HG03521 (cell line): Measurements from ENCODE around the gene RABIF.
"Not testable (repeated sequence)": the region's sequence is repeated elsewhere in the genome, so short reads cannot be mapped to it uniquely, and the experiment has no call there.

Experiments used
- ATAC-seq: cut with Tn5 transposase; IDR thresholded peaks from one replicate; pipeline ENCODE4 v1.9.1; 2021; ENCODE audit warnings: mild to moderate bottlenecking, moderate library complexity; ENCODE audit not compliant: unreplicated experiment

Gene RABIF

DNA sequence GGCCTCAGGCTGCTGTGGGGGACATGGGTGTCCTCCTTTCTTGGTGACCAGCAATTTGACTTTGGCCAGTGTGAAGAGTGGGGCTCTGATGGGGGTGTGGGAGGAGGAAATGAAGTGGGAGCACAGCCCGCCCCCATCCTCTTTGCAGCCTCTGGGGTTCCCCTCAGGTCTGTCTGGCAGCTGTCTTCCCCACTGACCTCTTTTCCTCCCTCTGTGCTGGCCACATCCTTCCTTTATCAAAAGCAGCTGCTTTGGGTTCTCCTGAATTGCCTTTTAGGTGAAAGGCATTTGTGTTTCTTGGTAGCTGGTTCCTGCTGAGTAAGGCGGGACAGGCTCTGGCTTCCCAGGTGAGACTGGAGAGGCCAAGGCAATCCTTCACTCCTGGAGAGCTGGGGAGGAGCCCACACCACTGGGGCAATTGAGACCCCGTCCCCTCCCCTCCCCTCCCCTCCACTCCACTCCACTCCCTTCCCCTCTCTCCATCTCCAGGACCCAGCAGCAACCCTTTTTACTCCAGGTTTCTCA, 53.3 kb downstream of the RABIF start:
- no peak for ATAC-seq

DNA sequence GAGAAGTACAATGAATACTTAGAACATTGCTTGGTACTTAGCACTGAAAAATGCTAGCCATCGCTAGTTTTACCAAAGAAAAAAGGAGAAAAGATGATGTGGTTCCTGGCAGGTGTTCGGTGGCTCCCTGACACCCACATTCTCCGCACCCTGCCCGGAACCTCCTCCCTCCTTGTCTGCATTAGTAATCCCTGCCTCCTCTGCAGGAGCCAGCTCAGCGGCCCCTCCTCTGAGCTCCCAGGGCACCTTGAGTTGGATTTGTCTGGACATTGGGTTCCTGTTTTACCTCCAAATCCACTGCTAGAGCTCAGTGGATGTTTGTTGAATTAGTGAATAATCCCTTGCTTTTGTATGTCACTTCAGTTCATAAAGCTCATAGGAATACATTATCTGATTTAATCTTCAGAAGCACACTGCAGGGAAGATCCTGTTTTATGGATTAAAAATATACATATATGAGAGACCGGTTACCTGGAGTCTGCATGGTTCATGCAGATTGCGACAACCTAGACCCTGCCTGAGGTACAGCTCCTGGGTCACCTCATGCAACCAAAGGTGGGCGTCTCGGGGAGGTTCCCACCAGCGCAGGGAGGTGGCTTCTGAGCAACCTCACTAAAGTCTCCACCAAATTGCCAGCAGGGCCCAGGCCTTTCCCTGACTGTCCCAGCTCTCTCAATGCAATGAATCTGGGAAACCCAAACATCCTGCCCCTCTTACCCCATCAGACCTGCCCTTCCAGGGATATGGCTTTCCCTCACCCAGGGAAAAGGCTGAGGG, 54.0 kb downstream of the RABIF start:
- no peak for ATAC-seq

DNA sequence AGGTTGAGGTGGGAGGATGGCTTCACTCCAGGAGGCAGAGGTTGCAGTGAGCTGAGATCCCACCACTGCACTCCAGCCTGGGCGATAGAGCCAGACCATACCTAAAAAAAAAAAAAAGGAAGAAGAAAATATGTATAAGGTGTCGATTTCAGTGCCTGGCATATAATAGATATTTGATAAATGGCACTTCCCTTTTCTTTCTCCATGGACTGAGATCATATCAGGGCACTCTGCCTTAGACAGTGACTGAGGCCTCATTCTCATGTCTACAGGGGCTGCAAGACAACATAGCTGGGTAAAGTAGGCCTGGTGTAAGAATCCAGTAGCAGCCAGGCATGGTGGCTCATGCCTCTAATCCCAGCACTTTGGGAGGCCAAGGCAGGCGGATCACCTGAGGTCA, 57.0 kb downstream of the RABIF start:
- ATAC-seq, result no peak

DNA sequence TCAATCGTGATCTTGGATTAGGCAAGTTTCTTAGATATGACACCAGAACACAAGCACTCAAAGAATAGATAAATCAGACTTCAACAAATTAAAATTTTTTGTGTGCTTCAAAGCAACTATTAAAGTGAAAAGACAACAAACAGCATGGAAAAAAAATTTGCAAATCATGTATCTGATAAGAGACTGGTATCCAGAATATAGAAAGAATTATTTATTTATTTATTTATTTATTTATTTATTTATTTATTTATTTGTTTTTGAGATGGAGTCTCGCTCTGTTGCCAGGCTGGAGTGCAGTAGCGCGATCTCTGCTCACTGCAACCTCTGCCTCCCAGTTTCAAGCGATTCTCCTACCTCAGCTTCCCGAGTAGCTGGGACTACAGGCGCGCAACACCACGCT, 59.7 kb downstream of the RABIF start:
- ATAC-seq, result not testable (repeated sequence)
